Naive thymus-derived CD4-positive, alpha-beta T cell (primary cell): ENCODE results near the gene COL23A1. TPM values are rescaled to one million over a fixed set of nuclear protein-coding genes. Genes with fewer than 3 reads are reported as not detected.

Experiments used
- ATAC-seq: fragments of 150-1000 bp; cut with Tn5 transposase; 2 replicates; pipeline ENCODE4 v1.10.0; 2021; ENCODE audit warnings: mild to moderate bottlenecking, moderate library complexity
- CTCF ChIA-PET: fragments of 350-600 bp; sonication (Branson Sonifier 250); formaldehyde crosslinking; loops from one replicate; lab custom pipeline; 2021; ENCODE audit warnings: antibody characterized with exemption; lab: Charles Lee
- POLR2A ChIA-PET: fragments of 350-600 bp; sonication (Branson Sonifier 250); formaldehyde crosslinking; loops from one replicate; lab custom pipeline; 2021; ENCODE audit warnings: antibody characterized with exemption, inconsistent platforms; lab: Charles Lee
- DNase-seq, 9 donors: peaks; one replicate each; pipeline versions ENCODE4 v3.0.0 to v3.0.0-alpha.2; 2020 to 2022; ENCODE audit warnings: mixed read lengths in 1 of 9
- H3K27ac ChIP-seq: one replicate; pipeline ENCODE4 v1.7.0; 2013; ENCODE audit warnings: mild to moderate bottlenecking, low read depth, low read length, moderate library complexity
- H3K27me3 ChIP-seq, 2 donors: one replicate each; pipeline ENCODE4 v1.7.0; 2013; ENCODE audit warnings: low read length in 2 of 2, mild to moderate bottlenecking in 2 of 2, moderate library complexity in 2 of 2; ENCODE audit not compliant: control insufficient read depth in 2 of 2, insufficient read depth in 2 of 2
- H3K36me3 ChIP-seq, 3 experiments: 1 replicate in 2 of 3; 2 replicates in 1 of 3; pipeline ENCODE4 v1.7.0; 2013; ENCODE audit warnings: low read length in 3 of 3, mild to moderate bottlenecking in 3 of 3, moderate library complexity in 1 of 3; ENCODE audit not compliant: insufficient read depth in 3 of 3, control insufficient read depth in 2 of 3
- H3K4me1 ChIP-seq, 2 donors: one replicate each; pipeline ENCODE4 v1.7.0; 2013; ENCODE audit warnings: low read length in 2 of 2, mild to moderate bottlenecking in 2 of 2, moderate library complexity in 1 of 2; ENCODE audit not compliant: control insufficient read depth in 2 of 2, insufficient read depth in 2 of 2
- H3K4me3 ChIP-seq: 2 replicates; pipeline ENCODE4 v1.7.0; 2013; ENCODE audit warnings: mild to moderate bottlenecking, low read length
- H3K9me3 ChIP-seq, 3 experiments: 1 replicate in 2 of 3; 2 replicates in 1 of 3; pipeline ENCODE4 v1.7.0; 2013; ENCODE audit warnings: low read length in 3 of 3; ENCODE audit not compliant: control insufficient read depth in 2 of 3
- H3K27ac Mint-ChIP-seq, 9 donors: one replicate each; pipeline ENCODE4 v1.8.0; 2020 to 2022; ENCODE audit warnings: mixed read lengths in 9 of 9, mild to moderate bottlenecking in 8 of 9, moderate library complexity in 5 of 9, inconsistent platforms in 2 of 9
- H3K27me3 Mint-ChIP-seq, 5 donors: one replicate each; pipeline ENCODE4 v1.8.0; 2021 to 2022; ENCODE audit warnings: mixed read lengths in 5 of 5, mild to moderate bottlenecking in 1 of 5
- H3K36me3 Mint-ChIP-seq, 5 donors: one replicate each; pipeline ENCODE4 v1.8.0; 2020 to 2022; ENCODE audit warnings: mixed read lengths in 5 of 5, mild to moderate bottlenecking in 3 of 5, inconsistent platforms in 1 of 5
- H3K4me1 Mint-ChIP-seq, 7 donors: one replicate each; pipeline ENCODE4 v1.8.0; 2020 to 2022; ENCODE audit warnings: mixed read lengths in 7 of 7, mild to moderate bottlenecking in 3 of 7, inconsistent platforms in 1 of 7
- H3K4me3 Mint-ChIP-seq, 10 donors: one replicate each; pipeline ENCODE4 v1.8.0; 2020 to 2022; ENCODE audit warnings: mild to moderate bottlenecking in 10 of 10, mixed read lengths in 10 of 10, moderate library complexity in 6 of 10, inconsistent platforms in 2 of 10
- H3K9me3 Mint-ChIP-seq, 11 donors: one replicate each; pipeline ENCODE4 v1.8.0; 2020 to 2022; ENCODE audit warnings: mixed read lengths in 11 of 11, mild to moderate bottlenecking in 4 of 11, inconsistent platforms in 1 of 11, moderate library complexity in 1 of 11
- intact Hi-C, 2 donors: fragments of 100-400 bp; cut with micrococcal nuclease; formaldehyde crosslinking; loops; one replicate each; pipeline ENCODE4 v1.15.1; 2023
- polyA plus RNA-seq, 2 donors: library from polyadenylated mRNA; unstranded; fragments of 300-500 nt; fragmentation: Illumina TruSeq; gene quantifications; one replicate each; pipeline ENCODE4 v1.2.3, GENCODE V29; 2021
- total RNA-seq, 6 experiments: library from RNA in 5 of 6; stranded (reverse) in 5 of 6; gene quantifications; 1 replicate in 5 of 6; 2 replicates in 1 of 6; pipeline ENCODE4 v1.2.3 and lab custom pipeline; 2021 to 2026

The COL23A1 gene
- total and polyA plus RNA-seq, 7 experiments from 2014 or later = 0.13 to 0.32 (median 0.22) TPM; not detected in 4

DNA sequence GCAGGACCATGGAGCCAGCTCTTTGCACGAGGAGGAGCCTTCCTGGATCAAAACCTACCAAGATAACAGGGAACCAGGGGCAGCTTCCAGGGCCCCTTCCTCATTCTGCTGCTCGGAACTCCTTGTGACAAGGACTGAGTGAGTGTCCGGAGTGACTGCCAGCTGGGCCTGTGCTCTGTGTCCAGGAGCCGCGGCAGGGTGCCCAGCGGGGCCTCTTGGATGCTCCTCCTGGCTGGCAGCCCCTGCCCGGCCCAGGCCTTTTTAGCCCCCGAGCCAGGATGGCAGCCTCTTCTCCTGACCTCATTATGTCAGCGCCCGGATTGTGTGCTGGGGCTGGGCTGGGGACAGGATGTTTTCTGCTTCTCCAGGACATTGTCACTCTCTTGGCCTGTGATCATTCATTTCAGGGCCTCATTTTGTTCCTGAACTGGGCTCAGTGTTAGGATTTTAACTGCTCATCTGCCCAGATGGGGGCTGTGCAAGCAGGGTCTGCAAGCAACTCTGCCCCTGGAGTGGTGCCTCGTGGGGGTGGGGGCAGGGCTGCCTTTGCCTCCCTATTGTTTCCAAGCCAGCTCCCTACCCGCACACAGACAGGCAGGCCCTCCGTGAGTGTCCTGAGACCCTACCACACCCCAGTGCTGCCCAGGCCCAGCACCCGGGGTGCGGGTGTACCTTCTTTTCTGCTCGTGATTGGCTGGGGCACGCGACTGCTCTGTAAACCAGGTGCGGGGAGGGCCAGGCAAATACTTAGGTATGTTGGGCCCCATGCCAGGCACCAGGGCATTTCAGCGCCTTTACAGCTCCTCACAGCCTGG is 161.6 kb downstream of the COL23A1 start:
- H3K4me3 Mint-ChIP-seq = no peak overlapping the region
- no peak overlapping the region for H3K27ac Mint-ChIP-seq
- ChIA-PET CTCF (interaction anchor here (0.5 kb wide), 1 partner anchor 1755 kb away, joined by 3 read pairs; no protein-coding TSS in a partner anchor), POLR2A (no interaction called here)
- H3K27ac ChIP-seq = no peak overlapping the region
- H3K4me1 Mint-ChIP-seq = peaks cover 0 to 1% (median 0%) of the 10 kb centered on the region in 7 donors
- H3K9me3 Mint-ChIP-seq = peaks cover 0 to 5% (median 0%) of the 10 kb centered on the region in 11 donors
- no peak overlapping the region for H3K4me3 ChIP-seq
- DNase-seq (peak in 1 of 9 donors; percentile 12), ATAC-seq (no peak)
- intact Hi-C loops = no loop called here
- H3K27me3 Mint-ChIP-seq = peaks cover 0 to 5% (median 0%) of the 10 kb centered on the region in 5 donors
- H3K9me3 ChIP-seq = no peaks in the 10 kb centered on the region
- H3K36me3 ChIP-seq = no peaks in the 10 kb centered on the region
- H3K4me1 ChIP-seq = no peaks in the 10 kb centered on the region
- H3K36me3 Mint-ChIP-seq = no peaks in the 10 kb centered on the region
- H3K27me3 ChIP-seq = no peaks in the 10 kb centered on the region

DNA sequence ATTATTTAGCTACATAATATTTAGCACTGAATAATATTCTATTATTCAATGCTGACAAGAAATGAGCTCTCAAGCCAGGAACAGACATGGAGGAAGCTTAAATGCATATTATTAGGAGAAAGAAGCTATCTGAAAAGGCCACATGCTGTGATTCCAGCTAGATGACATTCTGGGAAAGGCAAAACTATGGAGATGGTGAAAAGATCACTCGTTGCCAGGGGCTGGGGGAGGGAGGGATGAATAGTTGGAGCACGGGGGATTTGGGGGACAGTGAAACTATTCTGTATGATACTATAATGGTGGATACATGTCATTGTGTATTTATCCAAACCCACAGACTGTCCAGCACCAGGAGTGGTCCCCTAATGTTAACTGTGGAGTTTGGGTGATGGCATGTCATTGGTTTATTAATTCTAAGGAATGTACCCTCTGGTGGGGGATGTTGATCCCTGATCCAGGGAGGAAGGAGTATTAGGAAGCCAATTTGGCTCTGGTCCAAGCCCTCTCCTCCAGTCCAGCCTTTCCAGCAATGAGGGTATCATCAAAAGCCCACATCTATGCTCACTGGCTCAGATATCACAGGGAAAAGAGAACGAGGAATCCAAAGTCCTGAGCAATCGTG is 162.5 kb downstream of the COL23A1 start:
- POLR2A ChIA-PET = no interaction called here
- CTCF ChIA-PET = no interaction called here
- H3K9me3 ChIP-seq = no peaks in the 10 kb centered on the region
- DNase-seq (peak in 1 of 9 donors; percentile 3), ATAC-seq (no peak)
- intact Hi-C loops = no loop called here
- H3K4me1 ChIP-seq = no peaks in the 10 kb centered on the region
- H3K36me3 ChIP-seq = no peaks in the 10 kb centered on the region
- no peak overlapping the region for H3K4me3 ChIP-seq
- Mint-ChIP-seq H3K4me3 (no peak overlapping the region), H3K9me3 (peaks cover 0 to 5% (median 0%) of the 10 kb centered on the region in 11 donors), H3K4me1 (peaks cover 0 to 1% (median 0%) of the 10 kb centered on the region in 7 donors), H3K27ac (no peak overlapping the region), H3K27me3 (peaks cover 0 to 5% (median 0%) of the 10 kb centered on the region in 5 donors), H3K36me3 (no peaks in the 10 kb centered on the region)
- no peaks in the 10 kb centered on the region for H3K27me3 ChIP-seq
- no peak overlapping the region for H3K27ac ChIP-seq

DNA sequence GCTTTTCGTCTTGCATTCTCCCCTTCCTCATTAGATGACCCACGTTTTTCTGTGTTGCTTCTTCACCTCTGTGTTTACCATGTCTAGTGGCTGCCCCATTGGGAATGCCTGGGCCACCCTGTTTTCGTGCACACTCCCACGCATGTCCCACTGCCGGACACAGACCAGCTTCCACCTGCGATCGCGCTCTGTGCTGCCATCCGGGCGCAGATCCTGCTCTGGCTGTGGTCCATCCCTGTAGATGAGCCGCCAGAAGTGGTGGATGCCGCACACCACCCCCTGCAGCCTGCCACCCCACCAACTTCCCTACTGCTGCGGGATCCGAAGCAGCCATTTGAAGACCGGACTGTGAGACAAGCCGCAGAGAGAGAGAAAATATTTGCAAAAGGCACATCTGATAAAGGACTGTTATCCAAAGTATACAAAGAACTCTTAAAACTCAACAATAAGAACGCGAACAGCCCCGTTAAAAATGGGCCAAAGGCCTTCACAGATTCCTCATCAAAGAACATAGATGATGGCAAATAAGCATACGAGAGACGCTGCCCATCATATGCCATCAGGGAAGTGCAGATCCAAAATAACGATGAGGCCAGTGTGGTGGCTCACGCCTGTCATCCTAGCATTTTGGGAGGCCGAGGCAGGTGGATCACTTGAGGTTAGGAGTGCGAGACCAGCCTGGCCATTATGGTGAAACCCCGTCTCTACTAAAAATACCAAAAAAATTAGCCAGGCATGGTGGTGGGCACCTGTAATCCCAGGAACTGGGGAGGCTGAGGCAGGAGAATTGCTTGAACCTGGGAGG is 163.7 kb downstream of the COL23A1 start:
- Histone ChIP-seq H3K9me3 (no peaks in the 10 kb centered on the region), H3K36me3 (no peaks in the 10 kb centered on the region), H3K27ac (no peak overlapping the region), H3K4me3 (no peak overlapping the region), H3K27me3 (no peaks in the 10 kb centered on the region), H3K4me1 (no peaks in the 10 kb centered on the region)
- H3K27ac Mint-ChIP-seq = no peak overlapping the region
- H3K4me1 Mint-ChIP-seq = peaks cover 0 to 1% (median 0%) of the 10 kb centered on the region in 7 donors
- no peak overlapping the region for H3K4me3 Mint-ChIP-seq
- DNase-seq (no peak), ATAC-seq (no peak)
- intact Hi-C loops = no loop called here
- H3K36me3 Mint-ChIP-seq = no peaks in the 10 kb centered on the region
- H3K9me3 Mint-ChIP-seq = peaks cover 0 to 4% (median 0%) of the 10 kb centered on the region in 11 donors
- ChIA-PET CTCF (no interaction called here), POLR2A (no interaction called here)
- peaks cover 0 to 3% (median 0%) of the 10 kb centered on the region in 5 donors for H3K27me3 Mint-ChIP-seq

DNA sequence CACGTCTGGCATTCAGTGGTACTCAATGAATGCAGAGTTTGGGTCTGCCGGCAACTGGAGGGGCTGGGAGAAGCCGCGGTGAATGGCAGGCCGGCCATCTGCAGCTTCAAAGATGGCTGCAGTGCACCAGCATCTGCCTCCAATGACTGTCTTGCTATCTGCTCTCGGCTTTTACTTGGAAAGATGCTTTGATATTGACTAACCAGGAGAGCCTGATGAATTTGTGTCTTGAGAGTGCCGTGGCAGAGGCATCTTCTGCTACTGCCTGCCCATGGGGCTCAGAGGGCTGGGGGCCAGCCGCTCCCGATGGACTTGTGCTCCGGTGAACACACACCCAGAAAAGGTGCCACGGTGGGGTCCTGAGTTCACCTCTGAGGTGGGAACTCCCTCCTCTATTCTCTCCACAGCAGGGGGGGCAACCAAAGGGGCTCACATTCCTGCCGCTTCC is 164.5 kb downstream of the COL23A1 start:
- no peak overlapping the region for H3K4me3 ChIP-seq
- peaks cover 0 to 1% (median 0%) of the 10 kb centered on the region in 7 donors for H3K4me1 Mint-ChIP-seq
- H3K9me3 Mint-ChIP-seq = no peaks in the 10 kb centered on the region
- POLR2A ChIA-PET = no interaction called here
- no peak overlapping the region for H3K4me3 Mint-ChIP-seq
- CTCF ChIA-PET = no interaction called here
- DNase-seq = no peak
- intact Hi-C loops = no loop called here
- no peak overlapping the region for H3K27ac Mint-ChIP-seq
- no peaks in the 10 kb centered on the region for H3K36me3 ChIP-seq
- no peaks in the 10 kb centered on the region for H3K36me3 Mint-ChIP-seq
- no peak for ATAC-seq
- H3K27me3 ChIP-seq = no peaks in the 10 kb centered on the region
- peaks cover 0 to 3% (median 0%) of the 10 kb centered on the region in 5 donors for H3K27me3 Mint-ChIP-seq
- H3K27ac ChIP-seq = no peak overlapping the region
- H3K4me1 ChIP-seq = no peaks in the 10 kb centered on the region
- no peaks in the 10 kb centered on the region for H3K9me3 ChIP-seq

DNA sequence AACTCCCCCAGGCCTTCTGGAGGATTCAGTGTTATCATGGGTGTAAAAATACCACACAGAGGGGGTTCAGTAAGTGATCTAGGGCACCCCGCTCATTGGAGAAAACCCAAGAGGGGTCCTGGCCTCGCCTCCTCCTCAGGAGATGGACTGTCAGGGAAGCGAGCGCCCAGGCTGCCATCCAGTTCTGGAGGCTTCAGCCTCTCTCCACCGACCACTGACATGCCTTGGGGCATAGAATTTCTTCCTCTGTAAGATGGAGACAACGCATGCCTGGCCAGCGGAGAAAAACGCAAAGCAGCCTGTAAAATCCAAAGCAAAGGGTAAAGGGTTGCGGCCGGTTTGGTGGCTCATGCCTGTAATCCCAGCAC is 165.4 kb downstream of the COL23A1 start:
- DNase-seq = no peak
- Mint-ChIP-seq H3K9me3 (no peaks in the 10 kb centered on the region), H3K27me3 (peaks cover 0 to 3% (median 0%) of the 10 kb centered on the region in 5 donors), H3K4me1 (peaks cover 0 to 1% (median 0%) of the 10 kb centered on the region in 7 donors), H3K27ac (no peak overlapping the region), H3K36me3 (no peaks in the 10 kb centered on the region), H3K4me3 (no peak overlapping the region)
- CTCF ChIA-PET = no interaction called here
- POLR2A ChIA-PET = no interaction called here
- Histone ChIP-seq H3K4me1 (no peaks in the 10 kb centered on the region), H3K36me3 (no peaks in the 10 kb centered on the region), H3K9me3 (no peaks in the 10 kb centered on the region), H3K4me3 (no peak overlapping the region), H3K27me3 (no peaks in the 10 kb centered on the region), H3K27ac (no peak overlapping the region)
- ATAC-seq = no peak
- intact Hi-C loops = no loop called here

DNA sequence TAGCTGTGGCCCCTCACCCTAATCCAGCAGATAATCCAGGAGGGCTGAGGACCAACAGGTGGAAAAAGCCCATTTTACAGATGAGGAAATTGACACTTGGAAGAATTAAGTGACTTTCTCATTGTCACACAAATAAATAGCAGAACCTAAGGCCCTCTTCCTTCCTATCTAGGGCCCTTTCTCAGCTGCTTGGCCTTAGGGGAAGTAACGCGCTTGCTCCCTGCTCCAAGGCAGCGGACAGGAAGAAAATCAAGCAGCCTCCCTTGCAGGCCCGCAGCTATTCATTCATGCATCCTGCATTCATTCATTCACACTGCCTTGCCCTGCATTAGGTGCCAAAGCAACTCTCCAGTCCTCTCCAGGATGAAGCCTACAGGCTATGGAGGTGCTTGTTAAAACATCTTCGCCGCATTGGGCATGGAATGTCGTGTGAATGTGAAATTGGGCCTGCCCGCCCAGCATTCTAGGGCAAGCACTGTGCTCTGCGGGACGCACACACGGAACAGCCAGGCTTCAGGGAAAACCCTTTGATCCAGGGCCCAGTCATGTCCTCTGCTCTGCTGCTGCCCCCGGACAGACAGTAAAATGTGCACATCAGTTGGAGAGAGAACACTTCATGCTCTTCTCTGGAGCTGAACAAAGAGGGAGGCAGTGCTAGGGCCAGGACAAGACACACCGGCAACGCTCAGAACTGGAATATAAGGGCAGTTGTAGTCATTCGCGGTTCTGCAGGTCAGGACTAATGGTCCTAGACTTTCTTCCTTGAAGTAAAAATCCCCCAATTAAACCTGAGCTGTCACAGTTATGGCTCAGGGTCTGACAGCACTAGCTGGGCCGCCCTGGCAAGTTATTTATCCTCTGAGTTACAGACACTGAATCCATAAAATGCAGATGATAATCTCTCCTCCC is 166.0 kb downstream of the COL23A1 start:
- peaks cover 0 to 5% (median 0%) of the 10 kb centered on the region in 5 donors for H3K27me3 Mint-ChIP-seq
- H3K9me3 Mint-ChIP-seq = no peaks in the 10 kb centered on the region
- Histone ChIP-seq H3K36me3 (no peaks in the 10 kb centered on the region), H3K4me1 (no peaks in the 10 kb centered on the region), H3K9me3 (no peaks in the 10 kb centered on the region), H3K4me3 (no peak overlapping the region), H3K27me3 (no peaks in the 10 kb centered on the region), H3K27ac (no peak overlapping the region)
- DNase-seq (no peak), ATAC-seq (no peak)
- H3K4me3 Mint-ChIP-seq = no peak overlapping the region
- CTCF ChIA-PET = no interaction called here
- peaks cover 0 to 1% (median 0%) of the 10 kb centered on the region in 7 donors for H3K4me1 Mint-ChIP-seq
- H3K36me3 Mint-ChIP-seq = no peaks in the 10 kb centered on the region
- intact Hi-C loops = no loop called here
- no peak overlapping the region for H3K27ac Mint-ChIP-seq
- POLR2A ChIA-PET = no interaction called here
